Measurements from ENCODE around the gene APP.
"Not testable (repeated sequence)": the region's sequence is repeated elsewhere in the genome, so short reads cannot be mapped to it uniquely, and the experiment has no call there.

Gene APP

GRCh38 chr21:26142363-26142762 lies 28.2 kb downstream of the APP start:
- H3K27ac ChIP-seq (ENCODE audit: low read length): no peak overlapping the region
- H3K27me3 ChIP-seq (ENCODE audit: control insufficient read depth in 1 of 2, insufficient read depth in 2 of 2, low read length in 2 of 2): no peaks in the 10 kb centered on the region
- H3K9me3 ChIP-seq (ENCODE audit: control insufficient read depth in 2 of 2, low read length in 2 of 2): no peaks in the 10 kb centered on the region
- no peak overlapping the region for H3K9ac ChIP-seq (ENCODE audit: low read length in 2 of 2)
- no peak overlapping the region for H3K4me3 ChIP-seq (ENCODE audit: low read length in 2 of 2)
- H3K4me1 ChIP-seq (ENCODE audit: control insufficient read depth, insufficient read depth, low read length): peaks cover 5% of the 10 kb centered on the region
- H3K36me3 ChIP-seq (ENCODE audit: control insufficient read depth in 2 of 2, insufficient read depth in 2 of 2, low read length in 2 of 2): no peaks in the 10 kb centered on the region

- no peaks in the 10 kb centered on the region for H3K9me3 ChIP-seq (ENCODE audit: control insufficient read depth in 2 of 2, low read length in 2 of 2)
These were observed 29.6 kb downstream of the APP start for GRCh38 chr21:26140926-26141325.

GRCh38 chr21:26140164-26140579 lies 30.4 kb downstream of the APP start:
- no peaks in the 10 kb centered on the region for H3K9me3 ChIP-seq (ENCODE audit: control insufficient read depth in 2 of 2, low read length in 2 of 2)
- no peak overlapping the region for H3K9ac ChIP-seq (ENCODE audit: low read length in 2 of 2)
- no peaks in the 10 kb centered on the region for H3K27me3 ChIP-seq (ENCODE audit: control insufficient read depth in 1 of 2, insufficient read depth in 2 of 2, low read length in 2 of 2)
- no peak overlapping the region for H3K4me3 ChIP-seq (ENCODE audit: low read length in 2 of 2)
- H3K36me3 ChIP-seq (ENCODE audit: control insufficient read depth in 2 of 2, insufficient read depth in 2 of 2, low read length in 2 of 2): no peaks in the 10 kb centered on the region
- peaks cover 5% of the 10 kb centered on the region for H3K4me1 ChIP-seq (ENCODE audit: control insufficient read depth, insufficient read depth, low read length)
- H3K27ac ChIP-seq (ENCODE audit: low read length): no peak overlapping the region

More at GRCh38 chr21:26140926-26141325, 29.6 kb downstream of the APP start:
- Histone ChIP-seq H3K9ac (ENCODE audit: low read length in 2 of 2) (no peak overlapping the region), H3K4me3 (ENCODE audit: low read length in 2 of 2) (no peak overlapping the region), H3K27ac (ENCODE audit: low read length) (no peak overlapping the region), H3K4me1 (ENCODE audit: control insufficient read depth, insufficient read depth, low read length) (peaks cover 5% of the 10 kb centered on the region), H3K27me3 (ENCODE audit: control insufficient read depth in 1 of 2, insufficient read depth in 2 of 2, low read length in 2 of 2) (no peaks in the 10 kb centered on the region), H3K36me3 (ENCODE audit: control insufficient read depth in 2 of 2, insufficient read depth in 2 of 2, low read length in 2 of 2) (no peaks in the 10 kb centered on the region)

DNA sequence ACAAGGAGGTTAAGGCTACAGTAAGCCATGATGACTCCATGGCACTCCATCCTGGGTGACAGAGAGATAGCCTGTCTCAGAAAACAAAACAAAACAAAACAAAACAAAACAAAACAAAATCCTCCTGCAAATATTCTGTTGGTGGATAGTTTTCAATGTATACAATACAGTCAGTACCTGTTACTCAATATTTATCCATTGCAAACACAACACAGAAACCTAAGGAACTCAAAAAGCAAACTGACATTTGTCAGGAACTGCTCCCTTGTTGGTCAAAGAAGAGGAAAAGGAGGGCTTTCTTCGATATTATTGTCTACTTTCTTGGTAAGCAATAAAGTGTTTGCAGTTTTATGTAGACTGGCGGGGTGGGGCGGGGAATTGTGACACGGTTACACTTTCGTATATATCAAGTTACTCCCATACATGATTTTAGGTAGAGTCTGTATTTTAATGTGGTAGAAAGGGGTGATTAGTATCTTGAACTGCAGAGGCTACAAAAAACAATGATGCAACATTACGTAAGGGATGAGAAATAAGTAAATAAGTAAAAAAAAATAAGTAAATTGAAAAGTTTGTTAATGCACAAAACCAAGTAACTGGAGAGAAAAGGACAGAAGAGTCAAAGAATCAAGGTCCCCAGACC lies 31.8 kb downstream of the APP start:
- Histone ChIP-seq H3K4me3 (ENCODE audit: low read length in 2 of 2) (no peak overlapping the region), H3K27me3 (ENCODE audit: control insufficient read depth in 1 of 2, insufficient read depth in 2 of 2, low read length in 2 of 2) (no peaks in the 10 kb centered on the region), H3K4me1 (ENCODE audit: control insufficient read depth, insufficient read depth, low read length) (peaks cover 5% of the 10 kb centered on the region), H3K36me3 (ENCODE audit: control insufficient read depth in 2 of 2, insufficient read depth in 2 of 2, low read length in 2 of 2) (no peaks in the 10 kb centered on the region), H3K9me3 (ENCODE audit: control insufficient read depth in 2 of 2, low read length in 2 of 2) (no peaks in the 10 kb centered on the region), H3K9ac (ENCODE audit: low read length in 2 of 2) (no peak overlapping the region), H3K27ac (ENCODE audit: low read length) (no peak overlapping the region)

- no peak overlapping the region for H3K27ac ChIP-seq (ENCODE audit: low read length)
- peaks cover 5% of the 10 kb centered on the region for H3K4me1 ChIP-seq (ENCODE audit: control insufficient read depth, insufficient read depth, low read length)
- H3K9me3 ChIP-seq (ENCODE audit: control insufficient read depth in 2 of 2, low read length in 2 of 2): no peaks in the 10 kb centered on the region
- H3K4me3 ChIP-seq (ENCODE audit: low read length in 2 of 2): no peak overlapping the region
- H3K36me3 ChIP-seq (ENCODE audit: control insufficient read depth in 2 of 2, insufficient read depth in 2 of 2, low read length in 2 of 2): no peaks in the 10 kb centered on the region
- H3K27me3 ChIP-seq (ENCODE audit: control insufficient read depth in 1 of 2, insufficient read depth in 2 of 2, low read length in 2 of 2): no peaks in the 10 kb centered on the region
- no peak overlapping the region for H3K9ac ChIP-seq (ENCODE audit: low read length in 2 of 2)
These were observed 33.0 kb downstream of the APP start for GRCh38 chr21:26137379-26138060.

- Histone ChIP-seq H3K9ac (ENCODE audit: low read length in 2 of 2) (no peak overlapping the region), H3K36me3 (ENCODE audit: control insufficient read depth in 2 of 2, insufficient read depth in 2 of 2, low read length in 2 of 2) (no peaks in the 10 kb centered on the region), H3K9me3 (ENCODE audit: control insufficient read depth in 2 of 2, low read length in 2 of 2) (no peaks in the 10 kb centered on the region), H3K27me3 (ENCODE audit: control insufficient read depth in 1 of 2, insufficient read depth in 2 of 2, low read length in 2 of 2) (no peaks in the 10 kb centered on the region), H3K4me1 (ENCODE audit: control insufficient read depth, insufficient read depth, low read length) (peaks cover 5% of the 10 kb centered on the region), H3K4me3 (ENCODE audit: low read length in 2 of 2) (no peak overlapping the region), H3K27ac (ENCODE audit: low read length) (no peak overlapping the region)
These were observed 33.9 kb downstream of the APP start for GRCh38 chr21:26136671-26137070.

DNA sequence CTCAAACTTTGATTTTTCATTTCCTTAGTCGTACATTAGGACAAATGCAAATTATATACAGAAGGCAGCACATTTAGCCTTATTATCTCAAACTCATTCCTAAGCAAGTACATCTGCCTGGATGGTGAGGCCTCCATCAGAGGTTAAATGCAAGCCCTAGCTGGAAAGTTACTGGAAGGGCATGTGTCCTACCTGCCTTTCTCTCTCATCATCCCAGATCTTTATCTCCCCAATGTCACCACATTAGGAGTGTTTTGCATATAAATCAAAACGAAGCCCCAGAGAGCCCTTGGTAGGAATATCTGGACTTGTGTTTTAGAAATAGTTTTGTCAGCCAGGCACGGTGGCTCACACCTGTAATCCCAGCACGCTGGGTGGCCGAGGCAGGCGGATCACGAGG lies 35.0 kb downstream of the APP start:
- H3K36me3 ChIP-seq (ENCODE audit: control insufficient read depth in 2 of 2, insufficient read depth in 2 of 2, low read length in 2 of 2): no peaks in the 10 kb centered on the region
- no peaks in the 10 kb centered on the region for H3K27me3 ChIP-seq (ENCODE audit: control insufficient read depth in 1 of 2, insufficient read depth in 2 of 2, low read length in 2 of 2)
- no peaks in the 10 kb centered on the region for H3K9me3 ChIP-seq (ENCODE audit: control insufficient read depth in 2 of 2, low read length in 2 of 2)
- H3K9ac ChIP-seq (ENCODE audit: low read length in 2 of 2): no peak overlapping the region
- no peak overlapping the region for H3K27ac ChIP-seq (ENCODE audit: low read length)
- H3K4me3 ChIP-seq (ENCODE audit: low read length in 2 of 2): no peak overlapping the region
- peaks cover 5% of the 10 kb centered on the region for H3K4me1 ChIP-seq (ENCODE audit: control insufficient read depth, insufficient read depth, low read length)

GRCh38 chr21:26131554-26131953 lies 39.0 kb downstream of the APP start:
- Histone ChIP-seq H3K9me3 (ENCODE audit: control insufficient read depth in 2 of 2, low read length in 2 of 2) (no peaks in the 10 kb centered on the region), H3K4me1 (ENCODE audit: control insufficient read depth, insufficient read depth, low read length) (no peaks in the 10 kb centered on the region), H3K9ac (ENCODE audit: low read length in 2 of 2) (no peak overlapping the region), H3K27me3 (ENCODE audit: control insufficient read depth in 1 of 2, insufficient read depth in 2 of 2, low read length in 2 of 2) (no peaks in the 10 kb centered on the region), H3K4me3 (ENCODE audit: low read length in 2 of 2) (no peak overlapping the region), H3K36me3 (ENCODE audit: control insufficient read depth in 2 of 2, insufficient read depth in 2 of 2, low read length in 2 of 2) (no peaks in the 10 kb centered on the region), H3K27ac (ENCODE audit: low read length) (no peak overlapping the region)

DNA sequence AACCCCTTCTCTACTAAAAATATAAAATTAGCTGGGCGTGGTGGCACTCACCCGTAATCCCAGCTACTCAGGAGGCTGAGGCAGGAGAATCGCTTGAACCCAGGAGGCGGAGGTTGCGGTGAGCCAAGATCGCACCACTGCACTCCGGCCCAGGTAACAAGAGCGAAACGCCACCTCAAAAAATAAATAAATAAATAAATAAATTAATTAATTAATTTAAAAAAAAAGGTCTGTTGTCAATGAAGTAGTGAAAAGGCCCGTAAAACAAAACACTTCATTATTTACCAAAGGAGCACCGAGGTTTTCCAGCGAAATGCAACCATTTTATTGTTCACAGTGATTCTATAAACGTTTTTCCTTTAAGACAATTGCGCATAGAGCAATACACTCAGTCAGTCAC lies 39.5 kb downstream of the APP start:
- H3K27ac ChIP-seq (ENCODE audit: low read length); H3K4me1 ChIP-seq (ENCODE audit: control insufficient read depth, insufficient read depth, low read length); H3K27me3 ChIP-seq (ENCODE audit: control insufficient read depth in 1 of 2, insufficient read depth in 2 of 2, low read length in 2 of 2); H3K4me3 ChIP-seq (ENCODE audit: low read length in 2 of 2); H3K9me3 ChIP-seq (ENCODE audit: control insufficient read depth in 2 of 2, low read length in 2 of 2); H3K36me3 ChIP-seq (ENCODE audit: control insufficient read depth in 2 of 2, insufficient read depth in 2 of 2, low read length in 2 of 2); H3K9ac ChIP-seq (ENCODE audit: low read length in 2 of 2): not testable (repeated sequence)

- Histone ChIP-seq H3K4me1 (ENCODE audit: control insufficient read depth, insufficient read depth, low read length) (peaks cover 5% of the 10 kb centered on the region), H3K27me3 (ENCODE audit: control insufficient read depth in 1 of 2, insufficient read depth in 2 of 2, low read length in 2 of 2) (no peaks in the 10 kb centered on the region), H3K27ac (ENCODE audit: low read length) (no peak overlapping the region), H3K36me3 (ENCODE audit: control insufficient read depth in 2 of 2, insufficient read depth in 2 of 2, low read length in 2 of 2) (no peaks in the 10 kb centered on the region), H3K4me3 (ENCODE audit: low read length in 2 of 2) (no peak overlapping the region), H3K9ac (ENCODE audit: low read length in 2 of 2) (no peak overlapping the region), H3K9me3 (ENCODE audit: control insufficient read depth in 2 of 2, low read length in 2 of 2) (no peaks in the 10 kb centered on the region)
These were observed 40.2 kb downstream of the APP start for GRCh38 chr21:26130249-26130881.

DNA sequence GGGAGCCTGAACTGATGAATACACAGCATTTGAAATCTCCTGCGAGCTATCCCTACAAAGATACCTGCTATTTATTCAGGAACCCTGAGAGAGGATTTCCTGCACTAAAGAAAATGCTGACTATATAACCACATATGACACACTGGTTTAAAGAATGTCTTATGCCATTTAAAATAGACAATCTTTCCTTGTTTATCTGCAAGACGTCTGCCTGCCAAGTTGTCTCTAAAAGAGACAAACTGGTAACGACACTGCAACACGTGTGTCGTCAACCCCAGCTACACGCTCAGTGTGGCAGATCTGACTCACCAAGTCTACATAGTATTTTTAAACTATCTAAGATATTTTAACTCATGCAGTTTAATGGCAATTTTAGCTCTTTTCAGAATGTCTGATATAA lies 42.7 kb downstream of the APP start:
- Histone ChIP-seq H3K9me3 (ENCODE audit: control insufficient read depth in 2 of 2, low read length in 2 of 2) (no peaks in the 10 kb centered on the region), H3K4me1 (ENCODE audit: control insufficient read depth, insufficient read depth, low read length) (peaks cover 13% of the 10 kb centered on the region), H3K27ac (ENCODE audit: low read length) (no peak overlapping the region), H3K36me3 (ENCODE audit: control insufficient read depth in 2 of 2, insufficient read depth in 2 of 2, low read length in 2 of 2) (no peaks in the 10 kb centered on the region), H3K4me3 (ENCODE audit: low read length in 2 of 2) (peak overlapping the region in 1 of 2 donors; percentile 42), H3K27me3 (ENCODE audit: control insufficient read depth in 1 of 2, insufficient read depth in 2 of 2, low read length in 2 of 2) (no peaks in the 10 kb centered on the region), H3K9ac (ENCODE audit: low read length in 2 of 2) (no peak overlapping the region)
